Measurements from ENCODE around the gene LIM2.

DNA sequence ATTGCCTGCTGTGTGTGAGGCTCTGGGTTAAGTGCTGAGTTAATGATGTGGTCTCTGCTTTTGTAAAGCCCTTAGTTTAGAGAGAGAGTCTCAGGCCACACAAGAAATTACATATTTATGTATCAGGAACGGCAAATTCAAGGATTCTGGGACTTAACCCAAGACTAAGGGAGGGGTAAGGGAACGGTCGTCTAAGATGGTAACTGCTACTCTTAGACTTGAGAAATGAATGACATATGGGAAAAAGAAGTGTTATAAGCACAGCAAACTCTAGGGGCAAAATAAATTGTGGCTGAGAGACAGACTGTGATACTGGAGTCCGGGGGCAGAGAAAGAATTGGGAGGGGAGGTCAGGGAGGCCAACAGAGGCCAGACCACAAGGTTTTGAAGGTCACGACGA, 56.1 kb downstream of the LIM2 start:
- no peak for TF ChIP-seq POLR2A (IDR thresholded peaks at IDR 0.05; ENCODE audit: control extremely low read depth in 1 of 2, low read depth in 2 of 2, low read length in 2 of 2)
- no peak for TF ChIP-seq RBBP5 (IDR thresholded peaks at IDR 0.05; ENCODE audit: borderline replicate concordance, low read depth, low read length)
- TF ChIP-seq, protein P1, sequence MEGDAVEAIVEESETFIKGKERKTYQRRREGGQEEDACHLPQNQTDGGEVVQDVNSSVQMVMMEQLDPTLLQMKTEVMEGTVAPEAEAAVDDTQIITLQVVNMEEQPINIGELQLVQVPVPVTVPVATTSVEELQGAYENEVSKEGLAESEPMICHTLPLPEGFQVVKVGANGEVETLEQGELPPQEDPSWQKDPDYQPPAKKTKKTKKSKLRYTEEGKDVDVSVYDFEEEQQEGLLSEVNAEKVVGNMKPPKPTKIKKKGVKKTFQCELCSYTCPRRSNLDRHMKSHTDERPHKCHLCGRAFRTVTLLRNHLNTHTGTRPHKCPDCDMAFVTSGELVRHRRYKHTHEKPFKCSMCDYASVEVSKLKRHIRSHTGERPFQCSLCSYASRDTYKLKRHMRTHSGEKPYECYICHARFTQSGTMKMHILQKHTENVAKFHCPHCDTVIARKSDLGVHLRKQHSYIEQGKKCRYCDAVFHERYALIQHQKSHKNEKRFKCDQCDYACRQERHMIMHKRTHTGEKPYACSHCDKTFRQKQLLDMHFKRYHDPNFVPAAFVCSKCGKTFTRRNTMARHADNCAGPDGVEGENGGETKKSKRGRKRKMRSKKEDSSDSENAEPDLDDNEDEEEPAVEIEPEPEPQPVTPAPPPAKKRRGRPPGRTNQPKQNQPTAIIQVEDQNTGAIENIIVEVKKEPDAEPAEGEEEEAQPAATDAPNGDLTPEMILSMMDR (IDR thresholded peaks at IDR 0.05; ENCODE audit: control extremely low read depth in 1 of 3, insufficient read depth in 1 of 3, low read depth in 1 of 3, low read length in 3 of 3): no peak
- TF ChIP-seq EP300 (IDR thresholded peaks at IDR 0.05; ENCODE audit: borderline replicate concordance in 1 of 2, low read depth in 2 of 2, low read length in 2 of 2): no peak
- no peak for TF ChIP-seq EZH2 (IDR thresholded peaks at IDR 0.05; ENCODE audit: low read depth, low read length, severe bottlenecking)
- TF ChIP-seq FOSL1 (IDR thresholded peaks at IDR 0.05; ENCODE audit: insufficient read depth, low read depth, low read length): no peak
- no peak for TF ChIP-seq EGR1 (IDR thresholded peaks at IDR 0.05; ENCODE audit: borderline replicate concordance, low read depth, low read length)
- no peak for TF ChIP-seq CEBPB (IDR thresholded peaks at IDR 0.05; ENCODE audit: low read depth, low read length)
- no peak for TF ChIP-seq GABPA (IDR thresholded peaks at IDR 0.05; ENCODE audit: borderline replicate concordance, insufficient read depth, low read length)

Measured in H1 (cell line).